Caco-2 (cell line): ENCODE results near the gene MTHFD1L. TPM values are rescaled to one million over a fixed set of nuclear protein-coding genes. Genes with fewer than 3 reads are reported as not detected.

Source experiments
- BruUV-seq: library from RNA; stranded (reverse); fragments of 400-500 nt; replicated peaks from 2 replicates; lab custom pipeline; 2021; lab: Mats Ljungman, UMichigan
- CTCF ChIA-PET: fragments of 300-600 bp; sonication (Branson Sonifier 250); formaldehyde crosslinking; loops from one replicate; lab custom pipeline; 2022; ENCODE audit warnings: antibody characterized with exemption; lab: Charles Lee
- POLR2A ChIA-PET: fragments of 300-600 bp; sonication (Branson Sonifier 250); formaldehyde crosslinking; loops from one replicate; lab custom pipeline; 2022; ENCODE audit warnings: antibody characterized with exemption; lab: Charles Lee
- DNase-seq, 2 experiments: peaks; one replicate each; pipeline versions ENCODE4 v3.0.0 to v3.0.0-alpha.2; 2020 to 2022
- H3K27me3 ChIP-seq: replicated peaks from 2 replicates; pipeline ENCODE4 v1.6.0; 2011; ENCODE audit warnings: low read length; ENCODE audit not compliant: control insufficient read depth, insufficient read depth
- H3K36me3 ChIP-seq: 2 replicates; pipeline ENCODE4 v1.5.1; 2011; ENCODE audit warnings: low read length; ENCODE audit not compliant: control insufficient read depth, insufficient read depth
- H3K4me1 ChIP-seq: fragments of 250-450 bp; sonication (Bioruptor Pico); 2 replicates; pipeline ENCODE4 v1.5.1; 2020; ENCODE audit warnings: mild to moderate bottlenecking
- H3K4me3 ChIP-seq: 2 replicates; pipeline ENCODE4 v1.5.1; 2011; ENCODE audit warnings: low read depth, mild to moderate bottlenecking, control low read depth, low read length
- H3K9me3 ChIP-seq: fragments of 250-450 bp; sonication (Bioruptor Pico); 2 replicates; pipeline ENCODE4 v1.5.1; 2020; ENCODE audit warnings: mild to moderate bottlenecking, moderate library complexity
- H3K27ac Mint-ChIP-seq: one replicate; pipeline ENCODE4 v1.8.0; 2022; ENCODE audit warnings: mixed read lengths; ENCODE audit not compliant: unreplicated experiment
- H3K27me3 Mint-ChIP-seq: one replicate; pipeline ENCODE4 v1.8.0; 2022; ENCODE audit warnings: mixed read lengths; ENCODE audit not compliant: insufficient read depth, unreplicated experiment
- H3K36me3 Mint-ChIP-seq: one replicate; pipeline ENCODE4 v1.8.0; 2022; ENCODE audit warnings: mild to moderate bottlenecking, mixed read lengths; ENCODE audit not compliant: insufficient read depth, unreplicated experiment
- H3K4me1 Mint-ChIP-seq: one replicate; pipeline ENCODE4 v1.8.0; 2022; ENCODE audit warnings: low read depth, mixed read lengths; ENCODE audit not compliant: unreplicated experiment
- H3K4me3 Mint-ChIP-seq: one replicate; pipeline ENCODE4 v1.8.0; 2022; ENCODE audit warnings: mild to moderate bottlenecking, moderate library complexity, mixed read lengths; ENCODE audit not compliant: unreplicated experiment
- H3K9me3 Mint-ChIP-seq: one replicate; pipeline ENCODE4 v1.8.0; 2022; ENCODE audit warnings: mixed read lengths; ENCODE audit not compliant: unreplicated experiment
- intact Hi-C: fragments of 100-400 bp; cut with micrococcal nuclease; formaldehyde crosslinking; loops from one replicate; pipeline ENCODE4 v1.10.0; 2022; ENCODE audit not compliant: unreplicated experiment
- total RNA-seq: library from RNA; stranded (reverse); gene quantifications from 2 replicates; pipeline ENCODE4 v1.2.3, GENCODE V29; 2022
- TF ChIP-seq, protein P1 (sequence below), 2 experiments: fragments of 200-600 bp in 1 of 2; IDR thresholded peaks; 1 replicate in 1 of 2; 2 replicates in 1 of 2; pipeline versions ENCODE4 v1.5.1 to v1.8.0; 2011 to 2022; ENCODE audit warnings: antibody characterized with exemption in 1 of 2, control low read depth in 1 of 2, inconsistent platforms in 1 of 2, low read depth in 1 of 2, low read length in 1 of 2, mild to moderate bottlenecking in 1 of 2, moderate library complexity in 1 of 2; ENCODE audit not compliant: insufficient read depth in 1 of 2, severe bottlenecking in 1 of 2, unreplicated experiment in 1 of 2

MTHFD1L gene
- total RNA-seq, 1 experiment from 2014 or later: 102 TPM

DNA sequence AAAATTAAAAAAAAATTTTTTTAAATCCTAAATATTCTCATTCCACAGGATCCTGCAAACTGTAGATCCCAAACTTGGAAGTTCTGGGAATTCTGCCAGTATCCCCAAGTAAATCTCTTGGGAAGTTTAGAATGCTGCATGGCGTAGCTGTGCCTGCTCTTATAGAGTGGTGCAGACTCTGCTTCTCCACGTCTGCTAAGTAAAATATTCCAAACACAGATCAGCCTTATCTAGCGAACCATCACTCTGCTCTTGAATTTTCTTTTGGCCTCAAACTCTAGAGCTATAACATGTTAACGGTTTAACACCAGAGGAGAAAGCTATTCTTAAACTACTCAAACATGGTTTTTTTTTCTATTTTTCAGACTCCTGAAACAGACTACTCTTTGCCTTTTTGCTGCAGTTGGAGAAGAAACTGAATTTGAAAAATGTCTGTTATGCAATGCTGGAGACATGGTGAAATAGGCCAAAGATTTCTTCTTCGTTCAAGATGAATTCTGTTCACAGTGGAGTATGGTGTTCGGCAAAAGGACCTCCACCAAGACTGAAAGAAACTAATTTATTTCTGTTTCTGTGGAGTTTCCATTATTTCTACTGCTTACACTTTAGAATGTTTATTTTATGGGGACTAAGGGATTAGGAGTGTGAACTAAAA lies 235.8 kb downstream of the MTHFD1L start:
- TF ChIP-seq, protein P1, sequence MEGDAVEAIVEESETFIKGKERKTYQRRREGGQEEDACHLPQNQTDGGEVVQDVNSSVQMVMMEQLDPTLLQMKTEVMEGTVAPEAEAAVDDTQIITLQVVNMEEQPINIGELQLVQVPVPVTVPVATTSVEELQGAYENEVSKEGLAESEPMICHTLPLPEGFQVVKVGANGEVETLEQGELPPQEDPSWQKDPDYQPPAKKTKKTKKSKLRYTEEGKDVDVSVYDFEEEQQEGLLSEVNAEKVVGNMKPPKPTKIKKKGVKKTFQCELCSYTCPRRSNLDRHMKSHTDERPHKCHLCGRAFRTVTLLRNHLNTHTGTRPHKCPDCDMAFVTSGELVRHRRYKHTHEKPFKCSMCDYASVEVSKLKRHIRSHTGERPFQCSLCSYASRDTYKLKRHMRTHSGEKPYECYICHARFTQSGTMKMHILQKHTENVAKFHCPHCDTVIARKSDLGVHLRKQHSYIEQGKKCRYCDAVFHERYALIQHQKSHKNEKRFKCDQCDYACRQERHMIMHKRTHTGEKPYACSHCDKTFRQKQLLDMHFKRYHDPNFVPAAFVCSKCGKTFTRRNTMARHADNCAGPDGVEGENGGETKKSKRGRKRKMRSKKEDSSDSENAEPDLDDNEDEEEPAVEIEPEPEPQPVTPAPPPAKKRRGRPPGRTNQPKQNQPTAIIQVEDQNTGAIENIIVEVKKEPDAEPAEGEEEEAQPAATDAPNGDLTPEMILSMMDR (IDR thresholded peaks at IDR 0.05; ENCODE audit: insufficient read depth in 1 of 2, low read depth in 1 of 2, low read length in 1 of 2, severe bottlenecking in 1 of 2, unreplicated experiment in 1 of 2): no peak
- no peaks in the 10 kb centered on the region for H3K9me3 ChIP-seq
- H3K4me3 ChIP-seq: no peak overlapping the region
- Mint-ChIP-seq H3K4me1 (no peaks in the 10 kb centered on the region), H3K27me3 (no peaks in the 10 kb centered on the region), H3K36me3 (peaks cover 21% of the 10 kb centered on the region), H3K27ac (no peak overlapping the region), H3K9me3 (no peaks in the 10 kb centered on the region), H3K4me3 (no peak overlapping the region)
- CTCF ChIA-PET: no interaction called here
- H3K27me3 ChIP-seq: no peaks in the 10 kb centered on the region
- no peaks in the 10 kb centered on the region for H3K4me1 ChIP-seq
- BruUV-seq: no TSS peak
- DNase-seq: no peak
- intact Hi-C loops: no loop called here
- POLR2A ChIA-PET: no interaction called here
- no peaks in the 10 kb centered on the region for H3K36me3 ChIP-seq

DNA sequence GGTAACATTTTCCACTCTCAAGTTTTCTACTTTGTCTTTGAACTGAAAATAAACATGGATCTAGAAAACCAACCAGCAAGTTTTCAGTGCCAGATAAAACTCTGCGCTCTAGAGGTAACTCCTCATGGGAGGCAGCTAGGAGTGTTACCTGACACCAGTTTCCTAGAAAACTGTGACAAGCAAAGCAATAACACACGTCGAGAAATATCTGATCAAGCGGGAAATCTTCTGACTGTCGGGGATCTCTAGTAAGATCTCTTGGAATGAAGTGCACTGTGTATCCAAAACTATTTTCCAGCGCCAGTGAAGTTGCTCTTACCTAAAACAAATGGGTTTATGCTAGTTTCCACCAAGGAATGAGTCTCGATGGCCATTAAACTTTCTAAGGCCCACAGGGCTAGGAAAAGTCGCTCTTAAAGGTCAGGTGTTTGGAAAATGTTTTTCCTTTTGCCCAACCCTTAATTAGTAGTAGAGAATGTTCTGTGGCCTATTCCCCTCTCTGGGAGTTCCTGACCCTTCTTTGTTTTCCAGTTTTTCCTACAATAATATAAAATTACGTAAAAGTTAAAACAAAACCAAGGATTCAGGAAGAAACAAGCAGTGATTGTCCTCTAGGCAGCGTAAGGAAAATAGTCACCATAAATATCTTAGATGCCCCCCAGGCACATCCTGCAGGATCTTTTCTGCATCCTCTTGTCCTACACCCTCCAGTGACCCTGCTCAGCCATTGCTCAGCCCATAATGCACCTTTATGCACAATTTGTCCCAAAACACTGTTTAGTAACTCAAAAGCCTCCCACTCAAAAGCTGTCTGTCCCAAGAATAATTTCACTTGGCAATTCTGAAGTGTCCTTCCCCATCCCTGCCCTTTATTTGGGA lies 236.6 kb downstream of the MTHFD1L start:
- Mint-ChIP-seq H3K9me3 (no peaks in the 10 kb centered on the region), H3K36me3 (peaks cover 21% of the 10 kb centered on the region), H3K4me3 (no peak overlapping the region), H3K4me1 (no peaks in the 10 kb centered on the region), H3K27me3 (no peaks in the 10 kb centered on the region), H3K27ac (no peak overlapping the region)
- no peaks in the 10 kb centered on the region for H3K27me3 ChIP-seq
- no peak for DNase-seq
- H3K9me3 ChIP-seq: no peaks in the 10 kb centered on the region
- TF ChIP-seq, protein P1 (IDR thresholded peaks at IDR 0.05; ENCODE audit: insufficient read depth in 1 of 2, low read depth in 1 of 2, low read length in 1 of 2, severe bottlenecking in 1 of 2, unreplicated experiment in 1 of 2): no peak
- CTCF ChIA-PET: interaction anchor here (0.6 kb wide), 1 partner anchor 264 kb away, joined by 3 read pairs; no protein-coding TSS in a partner anchor
- no peaks in the 10 kb centered on the region for H3K36me3 ChIP-seq
- no peak overlapping the region for H3K4me3 ChIP-seq
- H3K4me1 ChIP-seq: no peaks in the 10 kb centered on the region
- no TSS peak for BruUV-seq
- POLR2A ChIA-PET: no interaction called here
- intact Hi-C loops: no loop called here

GRCh38 chr6:151103266-151103665 lies 237.8 kb downstream of the MTHFD1L start:
- BruUV-seq: no TSS peak
- Mint-ChIP-seq H3K9me3 (no peaks in the 10 kb centered on the region), H3K4me3 (no peak overlapping the region), H3K27me3 (no peaks in the 10 kb centered on the region), H3K27ac (no peak overlapping the region), H3K4me1 (no peaks in the 10 kb centered on the region), H3K36me3 (peaks cover 21% of the 10 kb centered on the region)
- Histone ChIP-seq H3K36me3 (no peaks in the 10 kb centered on the region), H3K27me3 (no peaks in the 10 kb centered on the region), H3K4me1 (no peaks in the 10 kb centered on the region), H3K9me3 (no peaks in the 10 kb centered on the region), H3K4me3 (no peak overlapping the region)
- TF ChIP-seq, protein P1 (IDR thresholded peaks at IDR 0.05; ENCODE audit: insufficient read depth in 1 of 2, low read depth in 1 of 2, low read length in 1 of 2, severe bottlenecking in 1 of 2, unreplicated experiment in 1 of 2): no peak
- CTCF ChIA-PET: no interaction called here
- POLR2A ChIA-PET: no interaction called here
- no peak for DNase-seq
- intact Hi-C loops: no loop called here
